Measurements from ENCODE around the gene TMF1. TPM values are rescaled to one million over a fixed set of nuclear protein-coding genes. Genes with fewer than 3 reads are reported as not detected.

TMF1 gene
- total and polyA plus RNA-seq, 10 donors, result 7.5 to 43.4 (median 36.9) TPM

DNA sequence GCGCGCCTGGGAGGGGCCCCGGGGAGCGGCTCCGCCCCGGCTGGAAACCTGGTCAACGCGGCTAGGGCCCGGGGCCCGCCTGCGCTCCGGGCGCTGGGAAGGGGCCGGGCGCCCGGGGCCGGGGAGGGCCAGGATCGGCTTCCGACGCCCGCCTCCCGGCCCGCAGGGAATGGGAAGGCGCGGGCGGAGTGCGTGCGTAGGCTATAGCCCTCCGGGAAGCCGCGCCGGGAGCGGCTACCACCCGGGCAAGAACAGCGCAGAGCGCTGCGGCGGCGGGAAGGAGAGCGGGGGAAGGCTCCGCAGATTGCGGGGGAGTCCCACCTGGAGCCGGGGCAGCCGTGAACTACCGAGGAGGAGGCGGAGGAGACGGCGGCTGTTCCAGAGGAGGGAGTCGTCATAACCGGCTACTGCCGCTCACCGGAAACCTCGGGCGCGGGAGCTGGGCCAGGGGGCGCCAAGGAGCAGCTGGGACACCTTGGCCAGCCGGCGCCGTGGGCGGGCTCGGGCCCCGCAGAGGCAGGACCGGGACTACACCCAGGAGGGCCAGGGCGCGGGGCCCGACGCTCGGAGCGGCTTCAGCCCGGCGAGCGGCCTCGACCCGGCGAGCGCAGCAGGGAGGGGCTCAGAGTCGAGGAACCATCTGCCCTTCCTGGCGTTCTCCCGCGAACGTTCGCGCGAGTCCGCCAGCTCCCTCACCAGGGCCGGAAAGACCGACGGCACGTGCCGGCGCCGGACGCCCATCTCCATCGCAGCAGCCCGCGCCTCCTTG lies 38.7 kb downstream of the TMF1 start, which contains the start of gene EOGT:
TSS of gene EOGT (minus strand) at position 432 of the 769 bp plus-strand sequence. CDS start 3,838 bp downstream, outside the sequence.
- DNase-seq, result peak; percentile 95
- Histone ChIP-seq H3K27ac (peak within 1 kb of the TSS; percentile 89 to 96 (median 93)), H3K4me3 (peak within 1 kb of the TSS; percentile 70 to 91 (median 81)), H3K4me1 (peaks cover 7 to 30% (median 22%) of the 10 kb centered on the region in 6 donors), H3K27me3 (replicated peaks in 1 of 7) (no peaks in the 10 kb centered on the region), H3K9me3 (no peaks in the 10 kb centered on the region), H3K36me3 (peaks cover 0 to 27% (median 2%) of the 10 kb centered on the region in 6 donors)
- TF ChIP-seq, protein P1, sequence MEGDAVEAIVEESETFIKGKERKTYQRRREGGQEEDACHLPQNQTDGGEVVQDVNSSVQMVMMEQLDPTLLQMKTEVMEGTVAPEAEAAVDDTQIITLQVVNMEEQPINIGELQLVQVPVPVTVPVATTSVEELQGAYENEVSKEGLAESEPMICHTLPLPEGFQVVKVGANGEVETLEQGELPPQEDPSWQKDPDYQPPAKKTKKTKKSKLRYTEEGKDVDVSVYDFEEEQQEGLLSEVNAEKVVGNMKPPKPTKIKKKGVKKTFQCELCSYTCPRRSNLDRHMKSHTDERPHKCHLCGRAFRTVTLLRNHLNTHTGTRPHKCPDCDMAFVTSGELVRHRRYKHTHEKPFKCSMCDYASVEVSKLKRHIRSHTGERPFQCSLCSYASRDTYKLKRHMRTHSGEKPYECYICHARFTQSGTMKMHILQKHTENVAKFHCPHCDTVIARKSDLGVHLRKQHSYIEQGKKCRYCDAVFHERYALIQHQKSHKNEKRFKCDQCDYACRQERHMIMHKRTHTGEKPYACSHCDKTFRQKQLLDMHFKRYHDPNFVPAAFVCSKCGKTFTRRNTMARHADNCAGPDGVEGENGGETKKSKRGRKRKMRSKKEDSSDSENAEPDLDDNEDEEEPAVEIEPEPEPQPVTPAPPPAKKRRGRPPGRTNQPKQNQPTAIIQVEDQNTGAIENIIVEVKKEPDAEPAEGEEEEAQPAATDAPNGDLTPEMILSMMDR (IDR thresholded peaks at IDR 0.05 in 8 of 11, conservative IDR thresholded peaks at IDR 0.05 in 3 of 11), result peak in 9 of 11 experiments; percentile 19 to 68 (median 58)
- peak in 1 of 3 donors; percentile 6 for TF ChIP-seq POLR2A (IDR thresholded peaks at IDR 0.05)
- TF ChIP-seq POLR2AphosphoS5 (IDR thresholded peaks at IDR 0.05), result peak; percentile 78 to 90 (median 84)
- intact Hi-C loops (cut with DNase I; ENCODE audit: low total_unique reads), result no loop called here
- WGBS, 5 donors, result 0 to 1% (median 0%) methylated on average over 24 to 96 of the region's 96 CpGs

- Histone ChIP-seq H3K9me3 (no peaks in the 10 kb centered on the region), H3K27ac (peak overlapping the region; percentile 89 to 96 (median 93)), H3K4me3 (peak overlapping the region; percentile 70 to 91 (median 81)), H3K4me1 (peaks cover 7 to 30% (median 22%) of the 10 kb centered on the region in 6 donors), H3K27me3 (replicated peaks in 1 of 7) (no peaks in the 10 kb centered on the region), H3K36me3 (peaks cover 0 to 29% (median 5%) of the 10 kb centered on the region in 6 donors)
- TF ChIP-seq POLR2A (IDR thresholded peaks at IDR 0.05) (no peak), POLR2AphosphoS5 (IDR thresholded peaks at IDR 0.05) (peak in 2 of 3 donors; percentile 4 to 23)
- DNase-seq, result peak; percentile 87
- whole genome bisulfite sequencing, 5 donors, result 4 to 10% (median 7%) methylated on average over 11 to 36 of the region's 36 CpGs
- intact Hi-C loops (cut with DNase I; ENCODE audit: low total_unique reads), result no loop called here
Measured at GRCh38 chr3:69012800-69013252, 39.3 kb downstream of the TMF1 start.

- peak overlapping the region; percentile 89 to 96 (median 93) for H3K27ac ChIP-seq
- intact Hi-C loops (cut with DNase I; ENCODE audit: low total_unique reads), result no loop called here
- WGBS, 5 donors, result 75 to 88% (median 82%) methylated on average over 22 of the region's 22 CpGs
- no peaks in the 10 kb centered on the region for H3K27me3 ChIP-seq (replicated peaks in 1 of 7)
- H3K36me3 ChIP-seq, result peaks cover 0 to 34% (median 7%) of the 10 kb centered on the region in 6 donors
- no peak for DNase-seq
- peaks cover 7 to 30% (median 22%) of the 10 kb centered on the region in 6 donors for H3K4me1 ChIP-seq
- H3K9me3 ChIP-seq, result no peaks in the 10 kb centered on the region
- H3K4me3 ChIP-seq, result peak overlapping the region; percentile 70 to 91 (median 81)
- TF ChIP-seq POLR2A (IDR thresholded peaks at IDR 0.05) (no peak), POLR2AphosphoS5 (IDR thresholded peaks at IDR 0.05) (no peak)
- TF ChIP-seq, protein P1 (IDR thresholded peaks at IDR 0.05 in 8 of 11, conservative IDR thresholded peaks at IDR 0.05 in 3 of 11), result no peak
Measured at GRCh38 chr3:69012100-69012799, 39.9 kb downstream of the TMF1 start.

- Histone ChIP-seq H3K27me3 (replicated peaks in 1 of 7) (no peaks in the 10 kb centered on the region), H3K9me3 (no peaks in the 10 kb centered on the region), H3K4me3 (no peak overlapping the region), H3K36me3 (peaks cover 0 to 45% (median 12%) of the 10 kb centered on the region in 6 donors), H3K27ac (no peak overlapping the region), H3K4me1 (peaks cover 7 to 30% (median 22%) of the 10 kb centered on the region in 6 donors)
- DNase-seq, result no peak
- 91 to 97% (median 96%) methylated on average over 8 of the region's 8 CpGs for WGBS, 5 donors
- TF ChIP-seq, protein P1 (IDR thresholded peaks at IDR 0.05 in 8 of 11, conservative IDR thresholded peaks at IDR 0.05 in 3 of 11), result no peak
- TF ChIP-seq POLR2AphosphoS5 (IDR thresholded peaks at IDR 0.05), result no peak
- no peak for TF ChIP-seq POLR2A (IDR thresholded peaks at IDR 0.05)
- intact Hi-C loops (cut with DNase I; ENCODE audit: low total_unique reads), result no loop called here
Measured at GRCh38 chr3:69011096-69011730, 40.9 kb downstream of the TMF1 start.
